Type B pancreatic cell (in vitro differentiated cells): ENCODE data around the gene GRM4. TPM values are rescaled to one million over a fixed set of nuclear protein-coding genes. Genes with fewer than 3 reads are reported as not detected.

ENCODE experiments used
- DNase-seq: peaks from one replicate; pipeline ENCODE4 v3.0.0; 2021; ENCODE audit warnings: mixed read lengths; ENCODE audit not compliant: unreplicated experiment; ENCODE audit errors: extremely low spot score
- H3K27ac Mint-ChIP-seq: 2 replicates; pipeline ENCODE4 v1.8.0; 2021; ENCODE audit warnings: mild to moderate bottlenecking, mixed read lengths
- H3K27me3 Mint-ChIP-seq: 2 replicates; pipeline ENCODE4 v1.8.0; 2021; ENCODE audit warnings: mixed read lengths
- H3K36me3 Mint-ChIP-seq: 2 replicates; pipeline ENCODE4 v1.8.0; 2021; ENCODE audit warnings: mixed read lengths
- H3K4me1 Mint-ChIP-seq: one replicate; pipeline ENCODE4 v1.8.0; 2021; ENCODE audit warnings: mixed read lengths; ENCODE audit not compliant: unreplicated experiment
- H3K4me3 Mint-ChIP-seq: 2 replicates; pipeline ENCODE4 v1.8.0; 2021; ENCODE audit warnings: mild to moderate bottlenecking, mixed read lengths
- H3K9me3 Mint-ChIP-seq: 2 replicates; pipeline ENCODE4 v1.8.0; 2021; ENCODE audit warnings: mixed read lengths
- total RNA-seq: library from RNA; stranded (reverse); gene quantifications from 2 replicates; pipeline ENCODE4 v1.2.1, GENCODE V29; 2021; ENCODE audit warnings: low replicate concordance
- TF ChIP-seq, protein P1 (sequence below): fragments of 200-600 bp; sonication (generic); conservative IDR thresholded peaks from 2 replicates; pipeline ENCODE4 v1.5.0; 2021; ENCODE audit warnings: antibody characterized with exemption, mild to moderate bottlenecking

The GRM4 gene
- total RNA-seq, 1 donor from 2014 or later, result 2.2 TPM

DNA sequence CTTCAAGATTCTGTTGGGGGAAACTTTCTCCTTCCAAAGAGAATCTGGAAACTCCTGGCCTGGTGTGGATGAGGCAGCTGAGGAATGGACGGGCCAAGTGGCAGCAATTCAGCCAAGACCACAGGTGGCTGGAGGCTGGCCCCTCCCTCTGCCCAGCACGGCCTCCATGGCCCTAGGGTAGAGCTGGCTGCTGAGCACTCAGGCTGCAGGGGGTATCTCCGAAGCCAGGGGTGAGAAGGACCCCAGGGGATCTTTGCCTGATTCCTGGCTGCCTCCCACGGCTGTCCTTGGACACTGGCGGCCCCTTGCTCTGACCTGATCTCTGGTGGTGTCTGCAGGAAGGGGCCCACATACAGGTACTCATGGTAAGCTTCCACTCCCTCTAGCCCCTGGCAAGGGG lies 39.0 kb downstream of the GRM4 start:
- no peak overlapping the region for H3K27ac Mint-ChIP-seq
- no peak overlapping the region for H3K4me3 Mint-ChIP-seq
- no peaks in the 10 kb centered on the region for H3K9me3 Mint-ChIP-seq
- H3K36me3 Mint-ChIP-seq, result no peaks in the 10 kb centered on the region
- H3K27me3 Mint-ChIP-seq, result peaks cover 29% of the 10 kb centered on the region
- DNase-seq, result no peak
- TF ChIP-seq, protein P1, sequence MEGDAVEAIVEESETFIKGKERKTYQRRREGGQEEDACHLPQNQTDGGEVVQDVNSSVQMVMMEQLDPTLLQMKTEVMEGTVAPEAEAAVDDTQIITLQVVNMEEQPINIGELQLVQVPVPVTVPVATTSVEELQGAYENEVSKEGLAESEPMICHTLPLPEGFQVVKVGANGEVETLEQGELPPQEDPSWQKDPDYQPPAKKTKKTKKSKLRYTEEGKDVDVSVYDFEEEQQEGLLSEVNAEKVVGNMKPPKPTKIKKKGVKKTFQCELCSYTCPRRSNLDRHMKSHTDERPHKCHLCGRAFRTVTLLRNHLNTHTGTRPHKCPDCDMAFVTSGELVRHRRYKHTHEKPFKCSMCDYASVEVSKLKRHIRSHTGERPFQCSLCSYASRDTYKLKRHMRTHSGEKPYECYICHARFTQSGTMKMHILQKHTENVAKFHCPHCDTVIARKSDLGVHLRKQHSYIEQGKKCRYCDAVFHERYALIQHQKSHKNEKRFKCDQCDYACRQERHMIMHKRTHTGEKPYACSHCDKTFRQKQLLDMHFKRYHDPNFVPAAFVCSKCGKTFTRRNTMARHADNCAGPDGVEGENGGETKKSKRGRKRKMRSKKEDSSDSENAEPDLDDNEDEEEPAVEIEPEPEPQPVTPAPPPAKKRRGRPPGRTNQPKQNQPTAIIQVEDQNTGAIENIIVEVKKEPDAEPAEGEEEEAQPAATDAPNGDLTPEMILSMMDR, result no peak
- H3K4me1 Mint-ChIP-seq, result peaks cover 5% of the 10 kb centered on the region

GRCh38 chr6:34106421-34106820 lies 39.5 kb downstream of the GRM4 start:
- no peak for DNase-seq
- H3K27ac Mint-ChIP-seq, result no peak overlapping the region
- H3K27me3 Mint-ChIP-seq, result peaks cover 28% of the 10 kb centered on the region
- TF ChIP-seq, protein P1, result no peak
- H3K36me3 Mint-ChIP-seq, result no peaks in the 10 kb centered on the region
- no peaks in the 10 kb centered on the region for H3K9me3 Mint-ChIP-seq
- no peak overlapping the region for H3K4me3 Mint-ChIP-seq
- peaks cover 5% of the 10 kb centered on the region for H3K4me1 Mint-ChIP-seq

DNA sequence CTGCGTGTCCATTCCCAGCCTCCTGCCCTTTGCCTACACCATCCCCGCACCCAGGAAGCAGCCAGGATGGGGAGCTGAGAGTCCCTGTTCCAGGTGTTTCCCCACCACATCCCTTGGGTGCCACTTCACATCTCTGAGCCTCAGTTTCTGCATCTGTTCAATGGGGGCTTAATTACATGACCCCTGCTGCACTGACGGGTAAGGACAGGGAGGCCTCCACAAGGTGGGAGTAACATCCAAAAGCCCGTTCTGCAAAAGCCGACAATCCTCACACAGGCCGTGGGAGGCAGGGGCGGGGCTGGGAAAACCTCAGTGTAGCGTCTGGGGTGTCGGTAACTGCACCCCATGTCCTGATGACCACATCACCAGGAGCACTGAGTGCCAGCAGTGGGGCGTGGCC lies 41.3 kb downstream of the GRM4 start:
- Mint-ChIP-seq H3K36me3 (no peaks in the 10 kb centered on the region), H3K9me3 (no peaks in the 10 kb centered on the region)

DNA sequence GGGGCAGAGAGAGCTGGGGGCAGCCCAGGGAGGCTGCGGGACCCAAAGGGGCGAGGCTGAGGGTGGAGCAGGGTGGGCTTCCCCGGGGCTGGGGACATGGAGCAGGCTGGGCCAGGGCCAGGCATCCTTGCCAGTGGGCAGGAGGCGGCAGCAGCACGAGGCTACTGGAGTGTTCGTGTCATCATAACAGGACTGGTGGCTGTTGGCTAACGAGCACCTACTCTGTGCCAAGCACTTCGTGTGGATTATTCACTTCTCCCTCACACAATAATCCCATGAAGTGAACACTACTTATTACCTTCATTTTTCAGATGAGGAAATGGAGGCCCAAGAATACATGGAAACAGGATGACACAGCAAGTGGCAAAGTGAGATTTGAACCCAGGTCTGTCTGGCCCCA lies 41.7 kb downstream of the GRM4 start:
- Mint-ChIP-seq H3K36me3 (no peaks in the 10 kb centered on the region), H3K9me3 (no peaks in the 10 kb centered on the region), H3K27ac (no peak overlapping the region), H3K27me3 (peaks cover 18% of the 10 kb centered on the region), H3K4me3 (no peak overlapping the region), H3K4me1 (peaks cover 5% of the 10 kb centered on the region)
- no peak for DNase-seq
- TF ChIP-seq, protein P1, result no peak

More for the DNA sequence above, 41.3 kb downstream of the GRM4 start:
- DNase-seq, result no peak
- Mint-ChIP-seq H3K4me3 (no peak overlapping the region), H3K4me1 (peaks cover 5% of the 10 kb centered on the region), H3K27me3 (peaks cover 20% of the 10 kb centered on the region), H3K27ac (no peak overlapping the region)
- TF ChIP-seq, protein P1, result no peak

DNA sequence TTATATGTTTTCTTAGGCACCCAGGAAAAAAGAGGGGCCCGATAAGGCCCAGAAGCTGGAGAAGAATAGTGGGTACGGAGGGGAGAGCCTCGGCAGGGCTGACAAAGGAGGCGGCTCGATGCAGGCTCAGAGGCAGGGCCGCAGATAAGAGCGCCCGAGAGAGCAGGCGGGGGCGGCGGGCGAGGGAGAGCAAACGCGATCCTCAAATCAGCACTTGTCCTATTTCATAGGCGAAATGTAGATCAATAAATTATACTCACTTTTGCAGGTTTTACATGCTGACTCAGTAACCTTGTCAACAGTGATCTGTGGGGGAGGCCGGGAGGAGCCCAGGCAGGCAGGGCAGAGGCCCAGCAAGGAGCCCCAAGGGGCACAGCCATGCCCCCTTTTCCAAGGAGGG lies 42.6 kb downstream of the GRM4 start:
- Mint-ChIP-seq H3K4me1 (peaks cover 5% of the 10 kb centered on the region), H3K27me3 (peaks cover 12% of the 10 kb centered on the region), H3K36me3 (no peaks in the 10 kb centered on the region), H3K4me3 (no peak overlapping the region), H3K9me3 (no peaks in the 10 kb centered on the region), H3K27ac (no peak overlapping the region)
- DNase-seq, result no peak
- TF ChIP-seq, protein P1, result no peak

- Mint-ChIP-seq H3K4me3 (no peak overlapping the region), H3K36me3 (no peaks in the 10 kb centered on the region), H3K27me3 (peaks cover 12% of the 10 kb centered on the region), H3K27ac (no peak overlapping the region), H3K4me1 (peaks cover 5% of the 10 kb centered on the region), H3K9me3 (no peaks in the 10 kb centered on the region)
- no peak for DNase-seq
- TF ChIP-seq, protein P1, result no peak
Observed at GRCh38 chr6:34102696-34103095, 43.2 kb downstream of the GRM4 start.
